ENCODE measurements around the gene SEZ6. TPM values are rescaled to one million over a fixed set of nuclear protein-coding genes. Genes with fewer than 3 reads are reported as not detected.

The SEZ6 gene
- total RNA-seq, 2 experiments from 2014 or later = not detected

GRCh38 chr17:29007456-29007855 lies 1.6 kb upstream of the SEZ6 start:
- no peak for DNase-seq
- Mint-ChIP-seq H3K27ac (no peak overlapping the region), H3K36me3 (no peaks in the 10 kb centered on the region), H3K4me3 (no peak overlapping the region), H3K4me1 (peaks cover 3% of the 10 kb centered on the region), H3K9me3 (no peaks in the 10 kb centered on the region), H3K27me3 (peaks cover 62% of the 10 kb centered on the region)
- no peak for ATAC-seq (ENCODE audit: low read depth)
- POLR2A ChIA-PET = no interaction called here

DNA sequence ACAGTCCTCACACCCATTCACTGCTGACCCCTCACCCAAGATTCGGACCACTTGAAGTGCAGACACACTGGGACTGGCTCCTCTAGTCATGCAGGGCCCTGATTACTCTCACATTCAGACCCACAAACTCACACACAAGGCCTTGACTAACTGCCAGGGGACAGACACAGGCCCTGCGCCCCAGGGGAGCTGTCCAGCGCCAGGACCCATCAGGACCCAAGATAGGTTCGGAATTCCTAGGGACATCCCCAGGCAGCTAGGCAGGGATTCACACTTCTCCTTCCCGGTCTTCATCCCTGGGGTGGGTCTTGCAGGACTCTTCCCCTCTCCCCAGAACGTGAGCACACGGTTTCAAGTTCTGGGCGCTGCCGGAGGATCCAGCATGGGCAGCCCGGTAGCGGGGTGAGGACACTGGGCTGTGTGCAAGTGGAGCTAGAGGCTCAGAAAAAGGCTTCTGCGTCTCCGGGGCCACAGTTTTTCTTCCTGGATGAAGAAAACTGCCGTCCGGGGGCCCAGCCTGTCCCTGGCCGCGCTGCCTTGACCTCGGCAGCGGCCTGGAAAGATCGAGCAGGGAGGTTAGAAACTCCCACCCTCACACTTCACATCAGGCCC lies 1.6 kb downstream of the SEZ6 start:
- no peak overlapping the region for H3K4me3 Mint-ChIP-seq
- DNase-seq = no peak

GRCh38 chr17:29003289-29003688 lies 2.5 kb downstream of the SEZ6 start:
- Mint-ChIP-seq H3K4me3 (no peak overlapping the region), H3K4me1 (peaks cover 3% of the 10 kb centered on the region), H3K27me3 (peaks cover 49% of the 10 kb centered on the region), H3K36me3 (no peaks in the 10 kb centered on the region), H3K9me3 (no peaks in the 10 kb centered on the region), H3K27ac (no peak overlapping the region)
- no peak for DNase-seq
- no peak for ATAC-seq (ENCODE audit: low read depth)
- POLR2A ChIA-PET = no interaction called here

More for the DNA sequence above, 1.6 kb downstream of the SEZ6 start:
- ATAC-seq (ENCODE audit: low read depth) = no peak
- POLR2A ChIA-PET = no interaction called here
- H3K9me3 Mint-ChIP-seq = no peaks in the 10 kb centered on the region
- H3K27me3 Mint-ChIP-seq = peaks cover 53% of the 10 kb centered on the region
- no peaks in the 10 kb centered on the region for H3K36me3 Mint-ChIP-seq
- H3K27ac Mint-ChIP-seq = no peak overlapping the region
- peaks cover 3% of the 10 kb centered on the region for H3K4me1 Mint-ChIP-seq

DNA sequence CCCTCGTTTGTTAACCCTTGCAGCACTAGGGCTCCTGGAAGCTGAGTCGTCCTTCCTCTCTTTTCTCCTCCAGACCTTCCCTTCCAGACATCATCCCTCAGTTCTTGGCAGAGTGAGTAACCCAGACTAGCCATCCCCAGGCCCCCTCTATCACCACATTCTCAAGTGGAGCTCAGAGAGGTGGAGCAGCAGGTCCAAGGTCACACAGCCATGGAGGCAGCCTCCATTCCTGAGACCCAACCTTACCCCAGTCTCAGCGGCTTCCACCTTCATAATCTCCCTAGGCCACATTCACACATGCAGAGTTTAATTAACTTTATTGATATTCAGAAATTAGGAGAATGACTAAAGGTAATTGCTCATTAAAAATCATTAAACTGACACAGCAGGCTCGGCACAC lies 3.0 kb downstream of the SEZ6 start:
- H3K4me1 Mint-ChIP-seq = peaks cover 3% of the 10 kb centered on the region
- H3K9me3 Mint-ChIP-seq = no peaks in the 10 kb centered on the region
- POLR2A ChIA-PET = no interaction called here
- no peaks in the 10 kb centered on the region for H3K36me3 Mint-ChIP-seq
- no peak overlapping the region for H3K4me3 Mint-ChIP-seq
- peaks cover 46% of the 10 kb centered on the region for H3K27me3 Mint-ChIP-seq
- no peak for DNase-seq
- no peak overlapping the region for H3K27ac Mint-ChIP-seq
- ATAC-seq (ENCODE audit: low read depth) = no peak

DNA sequence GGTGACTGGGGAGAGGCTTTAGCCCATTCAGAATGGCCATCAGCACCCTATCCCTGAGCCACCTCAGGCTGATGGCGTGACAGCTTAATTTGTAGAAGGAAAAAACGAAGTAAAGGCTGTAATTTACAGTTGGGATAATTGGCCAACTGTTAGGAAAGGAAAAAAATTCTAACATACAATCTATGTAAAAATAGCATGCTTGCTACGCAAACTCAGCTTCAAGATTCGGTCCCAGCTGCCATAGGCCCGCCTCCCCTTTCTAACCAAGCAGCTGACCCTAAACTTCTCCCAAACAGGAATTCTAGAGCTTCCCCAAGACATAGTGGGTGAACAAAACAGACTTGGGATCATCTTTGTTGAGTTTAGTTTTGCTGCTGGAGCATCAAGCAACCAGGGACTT lies 4.9 kb downstream of the SEZ6 start:
- H3K4me1 Mint-ChIP-seq = peaks cover 1% of the 10 kb centered on the region
- no peaks in the 10 kb centered on the region for H3K36me3 Mint-ChIP-seq
- H3K4me3 Mint-ChIP-seq = no peak overlapping the region
- ATAC-seq (ENCODE audit: low read depth) (no peak), DNase-seq (no peak)
- peaks cover 32% of the 10 kb centered on the region for H3K27me3 Mint-ChIP-seq
- POLR2A ChIA-PET = no interaction called here
- H3K9me3 Mint-ChIP-seq = no peaks in the 10 kb centered on the region
- no peak overlapping the region for H3K27ac Mint-ChIP-seq

DNA sequence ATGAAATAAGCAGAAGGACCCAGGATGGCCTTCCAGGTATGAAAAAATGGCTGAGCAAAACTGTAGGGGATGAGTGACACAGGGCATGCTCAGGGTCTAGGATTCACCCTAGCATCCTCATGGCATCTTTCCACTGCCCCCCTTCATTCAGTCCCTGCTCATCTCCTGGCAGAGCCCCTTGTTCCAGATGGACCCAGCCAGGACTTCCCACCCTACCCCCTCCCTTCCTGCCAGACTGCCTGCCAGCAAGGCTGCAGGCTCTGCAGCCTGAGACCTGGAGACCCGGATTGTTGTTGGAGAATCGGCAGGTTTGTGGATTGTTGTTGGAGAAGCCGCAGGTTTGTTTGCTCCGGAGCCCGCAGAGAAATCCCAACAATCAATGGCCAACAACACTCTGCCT lies 6.6 kb downstream of the SEZ6 start:
- Mint-ChIP-seq H3K27ac (no peak overlapping the region), H3K36me3 (no peaks in the 10 kb centered on the region), H3K27me3 (peaks cover 21% of the 10 kb centered on the region), H3K4me3 (no peak overlapping the region), H3K9me3 (no peaks in the 10 kb centered on the region), H3K4me1 (no peaks in the 10 kb centered on the region)
- POLR2A ChIA-PET = no interaction called here
- ATAC-seq (ENCODE audit: low read depth) (no peak), DNase-seq (no peak)

DNA sequence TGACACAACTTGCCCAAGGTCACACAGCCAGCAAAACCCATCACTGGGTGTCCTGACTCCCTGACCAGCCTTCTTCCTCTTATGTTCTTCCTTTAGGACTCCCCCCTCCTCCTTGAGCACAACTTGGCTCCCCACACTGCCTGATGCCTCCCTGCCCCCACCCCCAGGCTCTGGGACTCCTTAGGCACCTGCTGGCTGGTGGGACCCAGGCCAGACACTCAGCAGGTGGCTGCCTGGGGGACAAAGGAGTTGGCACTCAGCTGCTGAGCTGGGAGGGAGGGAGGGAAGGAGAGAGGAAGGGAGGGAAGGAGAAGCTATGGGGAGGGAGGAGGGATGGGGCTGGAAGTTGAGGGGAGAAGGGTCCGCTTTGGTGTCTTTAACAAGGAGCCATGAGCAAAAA lies 8.0 kb downstream of the SEZ6 start:
- POLR2A ChIA-PET = no interaction called here
- H3K4me1 Mint-ChIP-seq = no peaks in the 10 kb centered on the region
- H3K36me3 Mint-ChIP-seq = no peaks in the 10 kb centered on the region
- no peak overlapping the region for H3K27ac Mint-ChIP-seq
- peaks cover 11% of the 10 kb centered on the region for H3K27me3 Mint-ChIP-seq
- no peak for ATAC-seq (ENCODE audit: low read depth)
- no peaks in the 10 kb centered on the region for H3K9me3 Mint-ChIP-seq
- no peak overlapping the region for H3K4me3 Mint-ChIP-seq
- no peak for DNase-seq

GRCh38 chr17:28996554-28997096 lies 9.2 kb downstream of the SEZ6 start:
- ATAC-seq (ENCODE audit: low read depth) (no peak), DNase-seq (no peak)
- Mint-ChIP-seq H3K4me3 (no peak overlapping the region), H3K9me3 (no peaks in the 10 kb centered on the region), H3K27me3 (peaks cover 9% of the 10 kb centered on the region), H3K27ac (no peak overlapping the region), H3K4me1 (no peaks in the 10 kb centered on the region), H3K36me3 (no peaks in the 10 kb centered on the region)
- POLR2A ChIA-PET = no interaction called here

- peaks cover 13% of the 10 kb centered on the region for H3K27me3 Mint-ChIP-seq
- no peaks in the 10 kb centered on the region for H3K9me3 Mint-ChIP-seq
- no peak overlapping the region for H3K27ac Mint-ChIP-seq
- DNase-seq (no peak), ATAC-seq (ENCODE audit: low read depth) (no peak)
- H3K4me3 Mint-ChIP-seq = no peak overlapping the region
- POLR2A ChIA-PET = no interaction called here
- no peaks in the 10 kb centered on the region for H3K36me3 Mint-ChIP-seq
- H3K4me1 Mint-ChIP-seq = no peaks in the 10 kb centered on the region
These were observed 12.0 kb downstream of the SEZ6 start for GRCh38 chr17:28993645-28994426.

DNA sequence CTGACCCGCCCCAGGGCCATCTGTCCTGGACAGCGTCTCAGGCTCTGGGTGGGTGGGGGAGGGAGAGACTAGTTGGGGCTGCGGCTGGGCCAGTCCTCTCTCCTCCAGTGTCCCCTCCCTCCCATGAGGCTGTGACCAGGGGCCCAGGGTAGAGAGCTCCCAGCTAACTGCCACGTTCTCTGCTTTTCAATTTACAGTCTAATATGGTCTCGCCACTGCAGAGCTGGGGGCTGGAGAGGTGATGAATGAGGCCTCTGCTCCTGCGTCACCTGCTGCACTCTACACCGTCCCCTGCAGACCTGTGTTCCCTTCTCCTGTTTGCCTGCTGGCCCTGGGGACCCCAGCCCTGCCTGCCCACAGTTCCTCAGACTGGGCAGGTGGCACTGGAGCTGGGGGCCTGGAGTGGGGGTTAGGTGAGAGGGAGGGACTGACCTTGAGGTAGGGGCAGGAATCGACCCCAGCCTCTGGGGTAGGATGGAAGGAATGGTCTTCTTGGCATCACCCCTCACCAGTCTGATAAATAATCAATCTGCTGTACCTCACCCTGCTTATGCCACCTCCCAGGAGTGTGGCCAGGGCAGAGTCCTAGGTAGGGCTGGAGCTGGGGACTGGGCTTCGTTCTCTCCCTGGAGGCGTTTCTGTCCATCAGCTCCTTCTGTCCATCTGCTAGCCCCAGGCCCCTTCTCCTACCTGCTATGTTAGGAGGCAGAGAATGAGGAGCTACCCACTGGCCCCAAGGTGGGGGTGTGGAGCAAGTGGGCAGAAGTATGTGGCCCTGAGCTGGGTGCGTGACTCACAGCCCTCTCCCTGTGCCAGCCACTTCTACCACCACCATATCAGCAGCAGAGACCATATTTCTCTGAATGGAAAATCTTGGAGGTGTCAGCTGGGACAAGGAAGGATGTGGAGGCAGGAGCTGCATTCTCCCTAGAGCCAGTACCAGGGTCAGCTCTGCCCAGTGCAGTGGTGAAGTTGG lies 12.9 kb downstream of the SEZ6 start:
- H3K27ac Mint-ChIP-seq = no peak overlapping the region
- peaks cover 11% of the 10 kb centered on the region for H3K27me3 Mint-ChIP-seq
- H3K4me3 Mint-ChIP-seq = no peak overlapping the region
- H3K4me1 Mint-ChIP-seq = no peaks in the 10 kb centered on the region
- H3K9me3 Mint-ChIP-seq = no peaks in the 10 kb centered on the region
- ATAC-seq (ENCODE audit: low read depth) (no peak), DNase-seq (no peak)
- H3K36me3 Mint-ChIP-seq = no peaks in the 10 kb centered on the region
- POLR2A ChIA-PET = no interaction called here

GRCh38 chr17:28992185-28992584 lies 13.6 kb downstream of the SEZ6 start:
- no peaks in the 10 kb centered on the region for H3K36me3 Mint-ChIP-seq
- POLR2A ChIA-PET = no interaction called here

GRCh38 chr17:28991779-28992178 lies 14.1 kb downstream of the SEZ6 start:
- H3K27ac Mint-ChIP-seq = no peak overlapping the region
- DNase-seq (no peak), ATAC-seq (ENCODE audit: low read depth) (no peak)
- H3K4me1 Mint-ChIP-seq = no peaks in the 10 kb centered on the region
- H3K9me3 Mint-ChIP-seq = no peaks in the 10 kb centered on the region
- H3K4me3 Mint-ChIP-seq = no peak overlapping the region
- no peaks in the 10 kb centered on the region for H3K36me3 Mint-ChIP-seq
- POLR2A ChIA-PET = no interaction called here
- H3K27me3 Mint-ChIP-seq = peaks cover 9% of the 10 kb centered on the region

More at GRCh38 chr17:28992185-28992584, 13.6 kb downstream of the SEZ6 start:
- ATAC-seq (ENCODE audit: low read depth) (no peak), DNase-seq (no peak)
- no peaks in the 10 kb centered on the region for H3K9me3 Mint-ChIP-seq
- no peak overlapping the region for H3K27ac Mint-ChIP-seq
- H3K4me3 Mint-ChIP-seq = no peak overlapping the region
- no peaks in the 10 kb centered on the region for H3K4me1 Mint-ChIP-seq
- H3K27me3 Mint-ChIP-seq = peaks cover 11% of the 10 kb centered on the region

- H3K4me3 Mint-ChIP-seq = no peak overlapping the region
- H3K27me3 Mint-ChIP-seq = peaks cover 8% of the 10 kb centered on the region
- H3K27ac Mint-ChIP-seq = no peak overlapping the region
- DNase-seq = no peak
- H3K9me3 Mint-ChIP-seq = no peaks in the 10 kb centered on the region
- no peaks in the 10 kb centered on the region for H3K4me1 Mint-ChIP-seq
- H3K36me3 Mint-ChIP-seq = no peaks in the 10 kb centered on the region
- POLR2A ChIA-PET = no interaction called here
- ATAC-seq (ENCODE audit: low read depth) = no peak
These were observed 16.8 kb downstream of the SEZ6 start for GRCh38 chr17:28989028-28989427.

Data from activated naive CD8-positive, alpha-beta T cell treated with anti-CD3 and anti-CD28 coated beads, Interleukin-2, amount 10 ng/mL, durations not matched to agents 7 days and 5 days (primary cell).